NCI-H2107 treated with DMSO at 0.1 percent for 48 hours (cell line): Measurements from ENCODE around the gene UCHL3.

Experiments used
- DNase-seq: peaks from one replicate; lab custom pipeline; 2025; ENCODE audit not compliant: unreplicated experiment; lab: John Stamatoyannopoulos, UW

Gene UCHL3

GRCh38 chr13:75620020-75620419, 70.4 kb downstream of the UCHL3 start:
- no peak for DNase-seq

- no peak for DNase-seq
Measured at GRCh38 chr13:75621147-75621546, 71.6 kb downstream of the UCHL3 start.

- DNase-seq, result no peak
Measured at GRCh38 chr13:75628801-75629200, 79.2 kb downstream of the UCHL3 start.

- DNase-seq, result no peak
Measured at GRCh38 chr13:75633285-75633684, 83.7 kb downstream of the UCHL3 start.

- DNase-seq, result no peak
Measured at GRCh38 chr13:75635101-75635827, 85.7 kb downstream of the UCHL3 start.

GRCh38 chr13:75635828-75636435, 86.3 kb downstream of the UCHL3 start, which contains the start of gene LMO7:
Gene LMO7 (plus strand): TSS chr13:75636330. CDS start chr13:75636658, 328 bp downstream.
- no peak for DNase-seq

- DNase-seq, result no peak
Measured at GRCh38 chr13:75636436-75637180, 87.0 kb downstream of the UCHL3 start.

- no peak for DNase-seq
Measured at GRCh38 chr13:75637181-75637750, 87.7 kb downstream of the UCHL3 start.

- DNase-seq, result no peak
Measured at GRCh38 chr13:75639454-75639853, 89.9 kb downstream of the UCHL3 start.

GRCh38 chr13:75641026-75641425, 91.4 kb downstream of the UCHL3 start:
- DNase-seq, result no peak

GRCh38 chr13:75643182-75643581, 93.6 kb downstream of the UCHL3 start:
- DNase-seq, result no peak

GRCh38 chr13:75643693-75644092, 94.1 kb downstream of the UCHL3 start:
- no peak for DNase-seq

GRCh38 chr13:75645141-75645540, 95.5 kb downstream of the UCHL3 start:
- no peak for DNase-seq

- no peak for DNase-seq
Measured at GRCh38 chr13:75647126-75647784, 97.7 kb downstream of the UCHL3 start.

GRCh38 chr13:75648446-75648845, 98.9 kb downstream of the UCHL3 start:
- no peak for DNase-seq

GRCh38 chr13:75651013-75651412, 101.4 kb downstream of the UCHL3 start:
- no peak for DNase-seq

GRCh38 chr13:75652726-75653125, 103.1 kb downstream of the UCHL3 start:
- no peak for DNase-seq
